Vagina (tissue), 2 donors: ENCODE measurements around the gene OR51S1. TPM values are rescaled to one million over a fixed set of nuclear protein-coding genes. Genes with fewer than 3 reads are reported as not detected.

Source experiments
- DNase-seq, 2 donors: peaks; one replicate each; pipeline ENCODE4 v3.0.0-alpha.2; 2017; ENCODE audit errors: extremely low spot score in 2 of 2
- H3K27ac ChIP-seq: fragments of 200-600 bp; sonication (generic); one replicate; pipeline ENCODE4 v1.5.1; 2019
- H3K27me3 ChIP-seq: fragments of 200-600 bp; sonication (generic); one replicate; pipeline ENCODE4 v1.5.1; 2019
- H3K36me3 ChIP-seq, 2 donors: fragments of 200-600 bp; sonication (generic); one replicate each; pipeline ENCODE4 v1.5.1; 2017 to 2019
- H3K4me1 ChIP-seq: fragments of 200-600 bp; sonication (generic); one replicate; pipeline ENCODE4 v1.5.1; 2019
- H3K4me3 ChIP-seq, 2 donors: fragments of 200-600 bp; sonication (generic); 1 replicate in 1 of 2; 2 replicates in 1 of 2; pipeline ENCODE4 v1.5.1; 2016 to 2019
- H3K9me3 ChIP-seq: fragments of 200-600 bp; sonication (generic); one replicate; pipeline ENCODE4 v1.5.1; 2019
- POLR2A ChIP-seq, 2 donors: fragments of 450-650 bp; IDR thresholded peaks; one replicate each; pipeline ENCODE4 v1.6.1; 2017; ENCODE audit warnings: antibody characterized with exemption in 2 of 2, mild to moderate bottlenecking in 2 of 2, moderate library complexity in 2 of 2
- POLR2AphosphoS5 ChIP-seq, 2 donors: sonication (generic); formaldehyde crosslinking; IDR thresholded peaks; one replicate each; pipeline ENCODE4 v1.9.0; 2017; ENCODE audit warnings: antibody characterized with exemption in 2 of 2, mild to moderate bottlenecking in 2 of 2, low read depth in 1 of 2; ENCODE audit not compliant: insufficient read depth in 1 of 2
- intact Hi-C: fragments of 100-400 bp; cut with DNase I; formaldehyde crosslinking; loops from one replicate; pipeline ENCODE4 v1.15.1; 2023
- total RNA-seq: library from RNA; depleted of rRNA; stranded (reverse); fragments of >200 nt; gene quantifications from one replicate; pipeline ENCODE4 v1.2.3, GENCODE V29; 2016
- TF ChIP-seq, protein P1 (sequence below), 3 experiments: fragments of 450-650 bp in 2 of 3; fragments of 200-600 bp in 1 of 3; sonication (generic) in 1 of 3; IDR thresholded peaks; one replicate each; pipeline ENCODE4 v1.5.1; 2017 to 2019; ENCODE audit warnings: antibody characterized with exemption in 3 of 3, mild to moderate bottlenecking in 2 of 3, moderate library complexity in 2 of 3

The OR51S1 gene
- total RNA-seq, 1 donor from 2014 or later = not detected

DNA sequence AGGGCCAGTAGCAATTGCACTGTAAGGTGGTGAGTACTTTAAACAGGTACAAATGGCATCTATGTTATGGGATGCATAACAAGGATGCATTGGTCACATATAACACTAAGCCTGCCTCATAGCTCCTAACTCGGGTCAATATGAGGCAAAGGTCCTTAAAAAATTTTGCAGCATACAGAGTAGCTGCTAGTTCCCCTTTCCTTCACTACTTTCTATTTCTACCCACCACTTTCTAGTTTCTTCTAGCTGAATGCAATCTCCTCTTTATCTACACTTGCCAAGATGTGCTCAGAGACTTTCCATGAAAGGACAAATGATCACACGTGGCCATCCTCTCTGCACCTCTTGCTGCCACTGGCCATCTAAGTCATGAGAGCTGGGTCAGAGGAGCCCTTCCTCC is 18.1 kb downstream of the OR51S1 start:
- no peak for DNase-seq
- H3K4me3 ChIP-seq = no peak overlapping the region
- intact Hi-C loops = no loop called here
- TF ChIP-seq POLR2A (IDR thresholded peaks at IDR 0.05) (no peak), POLR2AphosphoS5 (IDR thresholded peaks at IDR 0.05; ENCODE audit: insufficient read depth in 1 of 2, low read depth in 1 of 2) (no peak)
- TF ChIP-seq, protein P1, sequence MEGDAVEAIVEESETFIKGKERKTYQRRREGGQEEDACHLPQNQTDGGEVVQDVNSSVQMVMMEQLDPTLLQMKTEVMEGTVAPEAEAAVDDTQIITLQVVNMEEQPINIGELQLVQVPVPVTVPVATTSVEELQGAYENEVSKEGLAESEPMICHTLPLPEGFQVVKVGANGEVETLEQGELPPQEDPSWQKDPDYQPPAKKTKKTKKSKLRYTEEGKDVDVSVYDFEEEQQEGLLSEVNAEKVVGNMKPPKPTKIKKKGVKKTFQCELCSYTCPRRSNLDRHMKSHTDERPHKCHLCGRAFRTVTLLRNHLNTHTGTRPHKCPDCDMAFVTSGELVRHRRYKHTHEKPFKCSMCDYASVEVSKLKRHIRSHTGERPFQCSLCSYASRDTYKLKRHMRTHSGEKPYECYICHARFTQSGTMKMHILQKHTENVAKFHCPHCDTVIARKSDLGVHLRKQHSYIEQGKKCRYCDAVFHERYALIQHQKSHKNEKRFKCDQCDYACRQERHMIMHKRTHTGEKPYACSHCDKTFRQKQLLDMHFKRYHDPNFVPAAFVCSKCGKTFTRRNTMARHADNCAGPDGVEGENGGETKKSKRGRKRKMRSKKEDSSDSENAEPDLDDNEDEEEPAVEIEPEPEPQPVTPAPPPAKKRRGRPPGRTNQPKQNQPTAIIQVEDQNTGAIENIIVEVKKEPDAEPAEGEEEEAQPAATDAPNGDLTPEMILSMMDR (IDR thresholded peaks at IDR 0.05) = no peak
- no peaks in the 10 kb centered on the region for H3K9me3 ChIP-seq
- H3K4me1 ChIP-seq = no peaks in the 10 kb centered on the region
- no peak overlapping the region for H3K27ac ChIP-seq
- no peaks in the 10 kb centered on the region for H3K36me3 ChIP-seq
- no peaks in the 10 kb centered on the region for H3K27me3 ChIP-seq

DNA sequence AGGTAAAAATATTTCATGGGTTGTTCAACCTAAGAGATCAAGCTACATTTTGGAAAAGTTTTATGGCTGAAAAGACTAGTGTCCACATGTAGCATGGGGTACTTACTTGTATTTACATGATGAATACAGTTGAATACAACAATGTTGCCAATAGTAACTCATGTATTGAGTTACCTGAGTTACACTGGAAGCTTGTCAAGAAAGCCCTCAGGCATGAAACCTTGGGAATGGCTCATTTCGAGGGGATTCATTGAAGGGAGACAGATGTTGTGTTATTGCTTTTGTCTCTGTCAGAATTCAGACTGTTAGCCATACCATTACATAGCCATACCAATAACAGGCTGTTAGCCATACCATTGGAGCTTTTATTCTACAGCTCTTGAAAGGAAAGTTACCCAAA is 18.7 kb downstream of the OR51S1 start:
- intact Hi-C loops = no loop called here
- no peak for DNase-seq

DNA sequence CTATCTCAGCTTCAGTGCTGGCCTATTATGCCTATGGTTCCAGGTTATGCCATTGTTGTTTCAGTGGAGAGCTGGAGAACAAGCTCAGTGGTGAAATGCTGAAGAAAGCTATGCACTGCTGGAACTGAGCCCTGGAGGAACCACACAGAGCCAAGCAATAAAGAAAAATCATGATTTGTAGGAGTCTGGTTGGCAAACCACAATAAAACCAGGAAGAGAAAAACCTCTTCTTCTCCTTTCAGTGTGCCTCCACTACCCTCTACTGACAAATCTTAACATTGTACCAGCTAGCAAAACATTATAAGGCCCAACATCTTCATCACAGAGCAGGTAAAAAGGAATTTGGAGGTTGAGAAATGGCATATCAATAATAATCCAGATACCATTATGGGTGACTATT is 22.6 kb downstream of the OR51S1 start:
- Histone ChIP-seq H3K4me3 (no peak overlapping the region), H3K27ac (no peak overlapping the region), H3K4me1 (no peaks in the 10 kb centered on the region), H3K9me3 (no peaks in the 10 kb centered on the region), H3K36me3 (no peaks in the 10 kb centered on the region), H3K27me3 (no peaks in the 10 kb centered on the region)
- no peak for DNase-seq
- intact Hi-C loops = no loop called here
- TF ChIP-seq, protein P1 (IDR thresholded peaks at IDR 0.05) = no peak
- TF ChIP-seq POLR2AphosphoS5 (IDR thresholded peaks at IDR 0.05; ENCODE audit: insufficient read depth in 1 of 2, low read depth in 1 of 2) = no peak
- TF ChIP-seq POLR2A (IDR thresholded peaks at IDR 0.05) = no peak

More for the DNA sequence above, 18.7 kb downstream of the OR51S1 start:
- Histone ChIP-seq H3K4me3 (no peak overlapping the region), H3K4me1 (no peaks in the 10 kb centered on the region), H3K27me3 (no peaks in the 10 kb centered on the region), H3K36me3 (no peaks in the 10 kb centered on the region), H3K27ac (no peak overlapping the region), H3K9me3 (no peaks in the 10 kb centered on the region)
- TF ChIP-seq, protein P1 (IDR thresholded peaks at IDR 0.05) = no peak
- no peak for TF ChIP-seq POLR2AphosphoS5 (IDR thresholded peaks at IDR 0.05; ENCODE audit: insufficient read depth in 1 of 2, low read depth in 1 of 2)
- no peak for TF ChIP-seq POLR2A (IDR thresholded peaks at IDR 0.05)

DNA sequence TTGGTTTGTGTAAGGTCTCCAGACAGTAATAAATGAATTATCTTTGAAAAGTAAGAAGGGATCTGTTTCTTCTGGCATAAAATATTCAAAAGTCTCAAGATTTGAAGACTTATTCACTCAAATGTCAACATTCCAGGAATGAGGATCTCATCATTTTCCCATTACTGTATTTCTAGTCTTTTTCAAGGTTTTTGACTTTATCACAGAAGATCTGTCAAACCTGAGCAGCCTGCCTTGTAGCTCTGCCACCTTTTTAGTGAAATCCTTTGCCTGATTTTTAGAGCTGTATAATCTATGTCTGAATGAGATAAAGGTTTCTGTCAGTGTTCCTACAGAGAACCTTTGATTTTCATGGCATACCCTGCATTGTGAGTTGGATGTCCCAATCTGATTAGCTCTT is 23.9 kb downstream of the OR51S1 start:
- H3K36me3 ChIP-seq = no peaks in the 10 kb centered on the region

DNA sequence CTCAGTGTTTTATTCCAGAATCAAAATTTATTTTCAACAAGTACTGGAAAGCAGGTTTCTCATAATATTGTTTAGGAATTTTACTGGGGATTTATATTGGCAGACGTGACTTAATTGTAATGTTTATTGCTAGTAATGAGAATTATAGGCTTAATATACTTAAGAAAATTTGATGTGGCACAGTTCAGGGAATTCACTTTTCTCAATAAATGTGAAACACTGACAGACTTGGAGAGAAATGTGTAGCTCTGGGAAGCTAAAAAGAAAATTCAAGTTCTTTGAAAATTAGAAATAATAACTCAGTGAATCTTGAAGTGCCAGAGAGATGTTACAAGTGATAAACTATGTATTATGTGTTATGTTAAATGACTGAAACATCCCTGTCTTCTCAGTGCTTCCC is 28.0 kb downstream of the OR51S1 start, which contains the start of gene OR51F2:
Gene OR51F2, plus strand, starts transcription at position 301 of the 400 bp plus-strand sequence. CDS start 101 bp downstream, outside the sequence.
- no peaks in the 10 kb centered on the region for H3K9me3 ChIP-seq
- intact Hi-C loops = no loop called here
- H3K36me3 ChIP-seq = no peaks in the 10 kb centered on the region
- H3K4me3 ChIP-seq = no peak within 1 kb of the TSS
- H3K27me3 ChIP-seq = no peaks in the 10 kb centered on the region
- no peaks in the 10 kb centered on the region for H3K4me1 ChIP-seq
- H3K27ac ChIP-seq = no peak within 1 kb of the TSS
- TF ChIP-seq POLR2AphosphoS5 (IDR thresholded peaks at IDR 0.05; ENCODE audit: insufficient read depth in 1 of 2, low read depth in 1 of 2) (no peak), POLR2A (IDR thresholded peaks at IDR 0.05) (no peak)
- TF ChIP-seq, protein P1 (IDR thresholded peaks at IDR 0.05) = no peak
- no peak for DNase-seq

More for the DNA sequence above, 23.9 kb downstream of the OR51S1 start:
- H3K4me3 ChIP-seq = no peak overlapping the region
- no peak overlapping the region for H3K27ac ChIP-seq
- no peak for TF ChIP-seq POLR2A (IDR thresholded peaks at IDR 0.05)
- TF ChIP-seq, protein P1 (IDR thresholded peaks at IDR 0.05) = no peak
- TF ChIP-seq POLR2AphosphoS5 (IDR thresholded peaks at IDR 0.05; ENCODE audit: insufficient read depth in 1 of 2, low read depth in 1 of 2) = no peak
- intact Hi-C loops = no loop called here
- H3K4me1 ChIP-seq = no peaks in the 10 kb centered on the region
- H3K9me3 ChIP-seq = no peaks in the 10 kb centered on the region
- DNase-seq = no peak
- H3K27me3 ChIP-seq = no peaks in the 10 kb centered on the region
